ENCODE measurements around the gene OR4E2. TPM values are rescaled to one million over a fixed set of nuclear protein-coding genes. Genes with fewer than 3 reads are reported as not detected.

Gene OR4E2
- total RNA-seq, 1 experiment from 2014 or later = not detected

GRCh38 chr14:21702316-21702715 lies 48.7 kb downstream of the OR4E2 start:
- Histone ChIP-seq H3K4ac (ENCODE audit: low read depth, low read length) (no peak overlapping the region), H3K9ac (ENCODE audit: extremely low read depth, insufficient read length, low read length) (no peak overlapping the region), H2AFZ (ENCODE audit: low read length) (no peak overlapping the region), H3K23me2 (ENCODE audit: insufficient read length, low read depth, low read length, poor library complexity, severe bottlenecking) (no peaks in the 10 kb centered on the region), H3K79me2 (ENCODE audit: insufficient read depth, low read length) (no peaks in the 10 kb centered on the region), H3K23ac (ENCODE audit: insufficient read length, low read depth, low read length) (no peak overlapping the region), H3K9me3 (ENCODE audit: control insufficient read depth, low read depth, low read length) (no peaks in the 10 kb centered on the region), H4K91ac (ENCODE audit: insufficient read length, low read depth, low read length) (no peak overlapping the region), H2BK15ac (ENCODE audit: low read depth, low read length) (no peak overlapping the region), H2BK5ac (ENCODE audit: insufficient read length, low read length) (no peak overlapping the region), H2BK120ac (ENCODE audit: low read depth, low read length, poor library complexity, severe bottlenecking) (no peak overlapping the region), H3K4me2 (ENCODE audit: insufficient read depth, insufficient read length, low read length) (no peak overlapping the region), H4K8ac (replicated peaks; ENCODE audit: insufficient read length, low read depth, low read length) (no peak overlapping the region), H2BK12ac (ENCODE audit: insufficient read length, low read depth, low read length) (no peak overlapping the region), H3K56ac (ENCODE audit: insufficient read length, low read depth, low read length) (no peak overlapping the region), H3K14ac (ENCODE audit: insufficient read depth, low read length) (no peak overlapping the region), H4K5ac (ENCODE audit: insufficient read length, low read depth, low read length) (no peak overlapping the region), H2AK5ac (ENCODE audit: insufficient read length, low read length) (no peak overlapping the region), H4K20me1 (ENCODE audit: control insufficient read depth, insufficient read depth, insufficient read length) (no peaks in the 10 kb centered on the region), H3K18ac (ENCODE audit: insufficient read length, low read depth, low read length) (no peak overlapping the region), H2BK20ac (ENCODE audit: low read depth, low read length, poor library complexity, severe bottlenecking) (no peak overlapping the region), H3T11ph (ENCODE audit: low read length) (no peak overlapping the region), H3K4me1 (ENCODE audit: insufficient read depth, low read length) (no peaks in the 10 kb centered on the region), H3K27ac (ENCODE audit: insufficient read length, low read depth, low read length) (no peak overlapping the region), H3K79me1 (ENCODE audit: insufficient read depth, low read depth, low read length, poor library complexity, severe bottlenecking) (no peaks in the 10 kb centered on the region), H3K27me3 (ENCODE audit: insufficient read depth, low read length) (no peaks in the 10 kb centered on the region)
- no CpG with 5 or more reads among the region's 2 CpGs for whole genome bisulfite sequencing (ENCODE audit: extremely low coverage, insufficient read length, low lambda C conversion rate)
- Mint-ChIP-seq H3K4me3 (no peak overlapping the region), H3K36me3 (ENCODE audit: insufficient read depth in 1 of 3, low read depth in 3 of 3) (peaks cover 0 to 8% (median 0%) of the 10 kb centered on the region in 3 experiments; a peak in 1 of 7 replicates), H3K4me1 (peaks cover 7 to 10% of the 10 kb centered on the region in 2 experiments; a peak in 1 of 4 replicates), H3K27me3 (ENCODE audit: low read depth) (peaks cover 3% of the 10 kb centered on the region; the same call in 1 of the 2 replicates), H3K27ac (no peak overlapping the region), H3K9me3 (peaks cover 3 to 7% of the 10 kb centered on the region in 2 experiments; a peak in 4 of 5 replicates)
- TF ChIP-seq CTCF (conservative IDR thresholded peaks at IDR 0.05) = no peak
- DNase-seq = no peak
